ENCODE results near the gene AZIN2. TPM values are rescaled to one million over a fixed set of nuclear protein-coding genes. Genes with fewer than 3 reads are reported as not detected.

Gene AZIN2
- total RNA-seq, 1 donor from 2014 or later, result 2.8 TPM

DNA sequence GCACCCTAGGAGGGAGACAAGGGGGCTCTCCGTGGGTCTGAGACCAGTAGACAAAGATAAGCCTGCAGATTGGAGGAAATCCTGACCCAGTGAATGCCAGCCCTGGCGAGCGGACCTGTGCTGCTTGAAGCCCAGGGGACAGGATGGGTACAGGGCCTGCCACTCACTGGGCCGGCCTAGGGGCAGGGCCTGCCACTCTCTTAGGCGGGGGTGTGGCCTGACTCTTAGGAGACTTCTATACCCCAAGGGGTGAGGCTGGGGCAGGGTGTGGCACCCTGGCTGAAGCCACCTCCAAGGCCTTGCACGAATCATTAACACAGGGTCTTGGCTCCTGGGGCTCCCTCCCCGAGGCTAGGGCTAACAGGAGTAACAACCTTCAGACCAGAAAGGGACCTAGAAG lies 70.2 kb downstream of the AZIN2 start:
- Histone ChIP-seq H3K4me3 (ENCODE audit: low read depth, low read length) (no peak overlapping the region), H3K36me3 (ENCODE audit: control insufficient read depth, insufficient read depth, low read length) (peaks cover 3% of the 10 kb centered on the region), H3K27me3 (ENCODE audit: control insufficient read depth, insufficient read depth, low read length) (no peaks in the 10 kb centered on the region)
- no peak for DNase-seq (ENCODE audit: low read depth)
- TF ChIP-seq, protein P1, sequence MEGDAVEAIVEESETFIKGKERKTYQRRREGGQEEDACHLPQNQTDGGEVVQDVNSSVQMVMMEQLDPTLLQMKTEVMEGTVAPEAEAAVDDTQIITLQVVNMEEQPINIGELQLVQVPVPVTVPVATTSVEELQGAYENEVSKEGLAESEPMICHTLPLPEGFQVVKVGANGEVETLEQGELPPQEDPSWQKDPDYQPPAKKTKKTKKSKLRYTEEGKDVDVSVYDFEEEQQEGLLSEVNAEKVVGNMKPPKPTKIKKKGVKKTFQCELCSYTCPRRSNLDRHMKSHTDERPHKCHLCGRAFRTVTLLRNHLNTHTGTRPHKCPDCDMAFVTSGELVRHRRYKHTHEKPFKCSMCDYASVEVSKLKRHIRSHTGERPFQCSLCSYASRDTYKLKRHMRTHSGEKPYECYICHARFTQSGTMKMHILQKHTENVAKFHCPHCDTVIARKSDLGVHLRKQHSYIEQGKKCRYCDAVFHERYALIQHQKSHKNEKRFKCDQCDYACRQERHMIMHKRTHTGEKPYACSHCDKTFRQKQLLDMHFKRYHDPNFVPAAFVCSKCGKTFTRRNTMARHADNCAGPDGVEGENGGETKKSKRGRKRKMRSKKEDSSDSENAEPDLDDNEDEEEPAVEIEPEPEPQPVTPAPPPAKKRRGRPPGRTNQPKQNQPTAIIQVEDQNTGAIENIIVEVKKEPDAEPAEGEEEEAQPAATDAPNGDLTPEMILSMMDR (IDR thresholded peaks at IDR 0.05; ENCODE audit: insufficient read depth, low read length, poor library complexity, severe bottlenecking), result no peak

DNA sequence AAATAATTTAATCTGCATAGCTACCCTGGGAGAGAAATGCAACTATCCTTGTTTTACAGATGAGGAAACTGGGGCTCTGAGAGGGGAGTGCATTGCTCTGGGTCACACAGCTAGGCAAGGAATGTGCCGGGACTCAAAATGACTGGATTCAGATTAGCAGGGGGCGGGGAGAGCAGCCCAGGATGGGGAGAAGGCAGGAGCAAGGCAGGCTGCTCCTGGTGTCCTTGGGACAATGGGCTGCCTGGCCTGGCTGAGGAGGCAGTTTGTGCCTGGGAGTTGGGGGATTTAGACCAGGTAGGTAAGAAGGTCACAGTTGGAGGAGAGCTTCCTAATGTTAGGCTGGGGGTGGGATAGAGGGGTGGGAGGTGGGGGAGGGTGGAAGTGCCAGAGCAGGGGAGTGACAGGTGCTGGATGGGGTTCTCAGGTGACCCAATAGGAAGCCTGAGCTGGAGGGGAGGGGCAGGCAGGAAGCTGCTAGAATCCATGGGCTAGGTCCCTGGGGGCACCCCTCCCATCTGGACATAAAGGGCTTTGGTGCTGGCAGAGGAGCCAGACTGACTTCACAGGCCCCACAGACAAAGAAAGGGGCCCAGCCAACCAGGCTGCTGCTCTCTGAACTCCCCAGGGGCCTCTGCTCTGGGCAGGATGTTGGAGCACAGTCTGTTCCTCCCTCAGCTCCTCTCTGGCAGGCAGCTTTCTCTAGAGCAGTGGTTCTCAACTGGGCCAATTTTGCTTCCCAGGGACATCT lies 71.9 kb downstream of the AZIN2 start:
- Histone ChIP-seq H3K27me3 (ENCODE audit: control insufficient read depth, insufficient read depth, low read length) (no peaks in the 10 kb centered on the region), H3K36me3 (ENCODE audit: control insufficient read depth, insufficient read depth, low read length) (peaks cover 4% of the 10 kb centered on the region), H3K4me3 (ENCODE audit: low read depth, low read length) (no peak overlapping the region)
- TF ChIP-seq, protein P1 (IDR thresholded peaks at IDR 0.05; ENCODE audit: insufficient read depth, low read length, poor library complexity, severe bottlenecking), result no peak
- no peak for DNase-seq (ENCODE audit: low read depth)

DNA sequence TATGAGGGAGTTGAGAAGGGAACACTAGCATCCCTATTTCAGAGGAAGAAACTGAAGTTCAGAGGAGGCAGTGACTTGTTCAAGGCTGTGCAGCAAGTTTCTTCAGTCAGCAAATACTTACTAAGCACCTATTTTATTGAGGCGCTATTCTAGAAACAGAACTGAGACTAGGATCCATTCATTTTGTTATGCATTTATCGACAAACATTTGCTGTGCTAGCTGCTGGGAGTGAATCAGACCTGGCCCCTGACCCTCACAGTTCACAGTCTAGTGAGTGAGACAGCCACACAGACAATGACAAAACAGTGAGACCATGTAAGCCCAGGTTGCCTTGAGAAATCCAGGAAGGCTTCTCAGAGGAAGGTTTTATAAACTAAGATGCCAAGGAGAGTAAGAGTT lies 72.7 kb downstream of the AZIN2 start:
- DNase-seq (ENCODE audit: low read depth), result no peak

DNA sequence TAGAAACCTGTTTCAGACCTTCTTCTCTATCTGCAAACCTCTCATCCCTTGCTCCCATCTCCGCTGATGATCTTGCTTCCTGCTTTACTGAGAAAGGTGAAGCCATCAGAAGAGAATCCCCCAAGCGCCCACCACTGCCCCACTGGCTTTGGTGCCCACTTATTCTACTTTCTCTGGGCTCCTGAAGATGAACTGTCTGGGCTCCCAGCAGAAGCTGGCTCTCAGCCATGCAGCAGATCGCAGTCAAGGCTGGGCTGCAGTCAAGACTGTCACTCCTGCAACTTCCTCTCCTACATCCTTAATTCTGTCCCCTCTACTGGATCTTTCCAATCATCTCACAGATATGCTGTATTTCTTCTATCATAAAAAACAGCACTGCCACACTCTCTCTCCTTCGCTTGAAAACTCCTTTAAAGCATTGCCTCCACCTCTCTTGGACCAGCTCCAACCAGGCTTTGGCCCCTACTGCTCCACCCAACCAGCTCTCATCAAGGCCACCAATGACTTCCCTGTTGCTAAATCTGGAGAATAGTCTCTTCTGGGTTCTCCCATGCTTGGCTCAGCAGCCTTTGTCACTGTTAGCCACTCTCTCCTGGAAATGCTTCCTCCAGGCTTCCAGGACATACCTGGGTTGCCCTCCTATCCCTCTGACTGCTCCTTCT lies 75.1 kb downstream of the AZIN2 start:
- no peak for DNase-seq (ENCODE audit: low read depth)
- no peaks in the 10 kb centered on the region for H3K27me3 ChIP-seq (ENCODE audit: control insufficient read depth, insufficient read depth, low read length)
- H3K4me3 ChIP-seq (ENCODE audit: low read depth, low read length), result no peak overlapping the region
- H3K36me3 ChIP-seq (ENCODE audit: control insufficient read depth, insufficient read depth, low read length), result peaks cover 6% of the 10 kb centered on the region
- TF ChIP-seq, protein P1 (IDR thresholded peaks at IDR 0.05; ENCODE audit: insufficient read depth, low read length, poor library complexity, severe bottlenecking), result no peak

More for the DNA sequence above, 72.7 kb downstream of the AZIN2 start:
- H3K4me3 ChIP-seq (ENCODE audit: low read depth, low read length), result no peak overlapping the region
- H3K27me3 ChIP-seq (ENCODE audit: control insufficient read depth, insufficient read depth, low read length), result no peaks in the 10 kb centered on the region
- H3K36me3 ChIP-seq (ENCODE audit: control insufficient read depth, insufficient read depth, low read length), result peaks cover 6% of the 10 kb centered on the region
- TF ChIP-seq, protein P1 (IDR thresholded peaks at IDR 0.05; ENCODE audit: insufficient read depth, low read length, poor library complexity, severe bottlenecking), result no peak

DNA sequence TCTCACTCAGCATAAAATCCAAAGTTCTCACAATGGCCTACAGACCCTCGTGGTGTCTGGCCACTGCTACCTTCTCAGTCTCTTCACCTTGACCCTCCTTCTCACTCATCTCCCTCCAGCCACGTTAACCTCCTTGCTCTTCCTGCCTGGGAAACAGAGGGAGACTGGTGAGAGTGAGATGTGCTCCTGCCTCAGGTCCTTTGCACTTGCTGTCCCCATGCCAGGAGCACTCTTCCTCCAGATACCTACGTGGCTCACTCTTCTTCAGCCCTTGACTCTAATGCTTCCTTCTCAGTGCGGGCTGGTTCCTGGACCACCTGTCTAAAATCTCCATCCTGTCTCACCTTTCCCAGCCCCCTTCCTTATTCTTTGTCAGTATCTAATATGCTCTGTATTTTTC lies 76.2 kb downstream of the AZIN2 start:
- no peak for DNase-seq (ENCODE audit: low read depth)
- TF ChIP-seq, protein P1 (IDR thresholded peaks at IDR 0.05; ENCODE audit: insufficient read depth, low read length, poor library complexity, severe bottlenecking), result no peak
- H3K36me3 ChIP-seq (ENCODE audit: control insufficient read depth, insufficient read depth, low read length), result peaks cover 3% of the 10 kb centered on the region
- H3K4me3 ChIP-seq (ENCODE audit: low read depth, low read length), result no peak overlapping the region
- H3K27me3 ChIP-seq (ENCODE audit: control insufficient read depth, insufficient read depth, low read length), result no peaks in the 10 kb centered on the region
